HepG2 (cell line): ENCODE measurements around the gene ABHD11. TPM values are rescaled to one million over a fixed set of nuclear protein-coding genes. Genes with fewer than 3 reads are reported as not detected.

Source experiments
- ATAC-seq: fragments of 200-7000 bp; cut with Tn5 transposase; 3 replicates; pipeline ENCODE4 v1.9.1; 2020; ENCODE audit warnings: mild to moderate bottlenecking, moderate library complexity
- BruUV-seq: library from RNA; stranded (reverse); fragments of 400-500 nt; replicated peaks from 2 replicates; lab custom pipeline; 2021; lab: Mats Ljungman, UMichigan
- CTCF ChIA-PET: fragments of 300-600 bp; formaldehyde crosslinking; extraction: SDS; loops from one replicate; lab custom pipeline; 2021; ENCODE audit warnings: low total read pairs, inconsistent platforms, low intra/inter-chr PET ratio; lab: Yijun Ruan, JAX
- POLR2A ChIA-PET: fragments of 350-600 bp; sonication (Branson Sonifier 250); formaldehyde crosslinking; loops from one replicate; lab custom pipeline; 2020; ENCODE audit warnings: antibody characterized with exemption, inconsistent platforms; lab: Yijun Ruan, JAX
- DNase-seq: peaks from one replicate; pipeline ENCODE4 v3.0.0-alpha.2; 2015; ENCODE audit warnings: low spot score
- FAIRE-seq: peaks from 3 replicates; lab custom pipeline; 2011; peaks lifted over from hg19 to GRCh38; lab: Jason Lieb, UNC
- H2AFZ ChIP-seq: one replicate; pipeline ENCODE4 v1.6.1; 2011; ENCODE audit warnings: low read length, inconsistent platforms
- H3K27ac ChIP-seq: fragments of 300-600 bp; 3 replicates; pipeline ENCODE4 v1.8.0; 2011; ENCODE audit warnings: mixed run types, mild to moderate bottlenecking, mixed read lengths, low read length, inconsistent platforms; ENCODE audit not compliant: insufficient read depth; ENCODE audit errors: extremely low read length
- H3K27me3 ChIP-seq, 2 experiments: fragments of 200-600 bp in 1 of 2; 2 replicates in 1 of 2; 3 replicates in 1 of 2; pipeline versions ENCODE4 v1.6.0 to v1.8.0; 2011; ENCODE audit warnings: low read length in 2 of 2, mild to moderate bottlenecking in 2 of 2, moderate library complexity in 2 of 2, inconsistent platforms in 1 of 2; ENCODE audit not compliant: insufficient read depth in 2 of 2, control insufficient read depth in 1 of 2
- H3K36me3 ChIP-seq, 2 experiments: fragments of 200-600 bp in 1 of 2; replicated peaks in 1 of 2; 2 replicates in 1 of 2; 3 replicates in 1 of 2; pipeline versions ENCODE4 v1.5.1 to v1.8.0; 2011; ENCODE audit warnings: low read length in 2 of 2, inconsistent platforms in 1 of 2; ENCODE audit not compliant: insufficient read depth in 2 of 2, control insufficient read depth in 1 of 2
- H3K4me1 ChIP-seq: 2 replicates; pipeline ENCODE4 v1.5.1; 2012; ENCODE audit warnings: low read length, inconsistent platforms; ENCODE audit not compliant: insufficient read depth
- H3K4me2 ChIP-seq: 2 replicates; pipeline ENCODE4 v1.6.0; 2011; ENCODE audit warnings: low read depth, low read length, inconsistent platforms
- H3K4me3 ChIP-seq, 3 experiments: fragments of 200-600 bp in 1 of 3; sonication (generic), shearing (Covaris generic) in 1 of 3; replicated peaks in 1 of 3; 2 replicates each; pipeline ENCODE4 v1.5.1; 2011 to 2016; ENCODE audit warnings: low read length in 3 of 3, inconsistent platforms in 2 of 3, low read depth in 2 of 3, mild to moderate bottlenecking in 2 of 3, control low read depth in 1 of 3, mixed read lengths in 1 of 3; ENCODE audit not compliant: insufficient read depth in 1 of 3
- H3K79me2 ChIP-seq: one replicate; pipeline ENCODE4 v1.6.1; 2011; ENCODE audit warnings: low read length, inconsistent platforms; ENCODE audit not compliant: insufficient read depth
- H3K9ac ChIP-seq: 2 replicates; pipeline ENCODE4 v1.6.0; 2011; ENCODE audit warnings: mild to moderate bottlenecking, low read depth, low read length, inconsistent platforms; ENCODE audit not compliant: insufficient read depth
- H3K9me3 ChIP-seq: 2 replicates; pipeline ENCODE4 v1.5.1; 2012; ENCODE audit warnings: mild to moderate bottlenecking, low read length
- H4K20me1 ChIP-seq: 2 replicates; pipeline ENCODE4 v1.6.0; 2011; ENCODE audit warnings: inconsistent platforms, mild to moderate bottlenecking, low read length, moderate library complexity; ENCODE audit not compliant: insufficient read depth
- ARNT2 ChIP-seq: sonication (generic); formaldehyde crosslinking; IDR thresholded peaks from 2 replicates; pipeline ENCODE4 v1.8.0; 2022; ENCODE audit warnings: mild to moderate bottlenecking, low read depth, missing genetic modification reagents, moderate library complexity
- ATAD3A ChIP-seq: sonication (generic); formaldehyde crosslinking; IDR thresholded peaks from 2 replicates; pipeline ENCODE4 v1.4.0; 2020; ENCODE audit warnings: missing genetic modification reagents
- MYC ChIP-seq: sonication (generic); formaldehyde crosslinking; IDR thresholded peaks from 2 replicates; pipeline ENCODE4 v1.9.0; 2021; ENCODE audit warnings: missing genetic modification reagents, borderline replicate concordance
- RBM39 ChIP-seq: fragments of 200-400 bp; formaldehyde crosslinking; IDR thresholded peaks from one replicate; pipeline ENCODE4 v1.6.1; 2018; ENCODE audit warnings: antibody characterized with exemption, mild to moderate bottlenecking, low read depth, low read length; ENCODE audit not compliant: poor library complexity, severe bottlenecking
- RFX5 ChIP-seq: IDR thresholded peaks from 2 replicates; pipeline ENCODE4 v1.6.1; 2011; ENCODE audit warnings: low read depth, low read length, improper control_type of control experiment
- TARDBP ChIP-seq: sonication (generic); formaldehyde crosslinking; IDR thresholded peaks from 2 replicates; pipeline ENCODE4 v1.8.0; 2022; ENCODE audit warnings: mild to moderate bottlenecking, missing genetic modification reagents
- ZBTB43 ChIP-seq: sonication (generic); formaldehyde crosslinking; conservative IDR thresholded peaks from 2 replicates; pipeline ENCODE4 v1.4.0; 2020; ENCODE audit warnings: missing genetic modification reagents
- ZNF329 ChIP-seq: sonication (generic); formaldehyde crosslinking; IDR thresholded peaks from 2 replicates; pipeline ENCODE4 v1.9.0; 2021; ENCODE audit warnings: low read depth, mild to moderate bottlenecking, missing genetic modification reagents
- ZNF546 ChIP-seq: sonication (generic); formaldehyde crosslinking; conservative IDR thresholded peaks from 2 replicates; pipeline ENCODE4 v1.8.1; 2023; ENCODE audit warnings: mild to moderate bottlenecking, missing genetic modification reagents
- ZNF780A ChIP-seq: sonication (generic); formaldehyde crosslinking; IDR thresholded peaks from 2 replicates; pipeline ENCODE4 v1.8.0; 2022; ENCODE audit warnings: mild to moderate bottlenecking, missing genetic modification reagents, moderate library complexity
- WGBS: methylation state at CpG from one replicate; pipeline ENCODE4 v1.1.6; 2017; ENCODE audit warnings: low lambda C conversion rate; 5-methylcytosine and 5-hydroxymethylcytosine counted together
- in situ Hi-C: cut with HindIII; loops from 2 replicates; pipeline ENCODE4 v1.10.0; 2017; ENCODE audit warnings: low pct_unique_long_range_greater_than_20kb; ENCODE audit not compliant: extremely low pct_ligation_motif_present
- intact Hi-C: fragments of 100-400 bp; cut with micrococcal nuclease; formaldehyde crosslinking; loops from one replicate; pipeline ENCODE4 v1.10.0; 2022; ENCODE audit not compliant: unreplicated experiment
- polyA plus RNA-seq, 8 experiments: library from polyadenylated mRNA; depleted of rRNA in 3 of 8; stranded (reverse) in 7 of 8; unstranded in 1 of 8; fragments of >200 nt; fragmentation: Illumina TruSeq in 4 of 8; extraction: Trizol in 4 of 8; gene quantifications; 2 replicates each; pipeline versions ENCODE4 v1.2.1 to v1.2.3, GENCODE V29; 2011 to 2016; ENCODE audit warnings: low read depth in 4 of 8, missing spikeins in 1 of 8, mixed read lengths in 1 of 8; ENCODE audit not compliant: insufficient read depth in 1 of 8
- total RNA-seq, 5 experiments: library from RNA; depleted of rRNA; stranded (reverse); fragments of >200 nt; fragmentation: Illumina TruSeq; extraction: Trizol; gene quantifications; 2 replicates each; pipeline ENCODE4 v1.2.3, GENCODE V29; 2016; ENCODE audit warnings: low read depth in 1 of 5
- TF ChIP-seq, protein P1 (sequence below), 2 experiments: sonication (generic) in 1 of 2; formaldehyde crosslinking in 1 of 2; IDR thresholded peaks; 2 replicates each; pipeline versions ENCODE4 v1.4.0 to v1.6.1; 2018 to 2020; ENCODE audit warnings: missing genetic modification reagents in 2 of 2, borderline replicate concordance in 1 of 2, low read depth in 1 of 2, mild to moderate bottlenecking in 1 of 2, missing biosample characterization in 1 of 2

Gene ABHD11
- total and polyA plus RNA-seq, 2 of the 13 experiments (the other 11 are each of a cell fraction or from before 2014, with no cell fraction given) = 7.0 to 8.1 TPM

DNA sequence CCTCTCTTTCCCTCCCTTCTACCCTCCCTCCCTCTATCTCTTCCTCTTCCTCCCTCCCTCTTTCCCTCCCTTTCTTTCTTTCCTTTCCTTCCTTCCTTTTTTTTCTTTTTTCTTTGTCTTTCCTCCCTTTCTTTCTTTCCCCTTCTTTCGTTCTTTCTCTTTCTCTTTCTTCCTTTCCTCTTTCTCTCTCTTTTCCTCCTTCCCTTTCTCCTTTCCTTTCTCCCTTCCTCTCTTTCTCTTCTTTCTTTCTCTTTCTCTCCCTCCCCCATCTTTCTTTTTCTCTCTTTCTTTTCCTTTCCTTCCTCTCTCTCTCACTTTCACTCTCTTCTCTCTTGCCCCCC is 24.0 kb upstream of the ABHD11 start:
- H3K4me1 ChIP-seq = peaks cover 14% of the 10 kb centered on the region
- WGBS = 26% methylated on average over 1 of the region's 1 CpG
- TF ChIP-seq ATAD3A (CRISPR knock-in tag) = no peak
- no peak for TF ChIP-seq ZBTB43 (CRISPR knock-in tag)
- no peak for TF ChIP-seq RFX5
- TF ChIP-seq, protein P1, sequence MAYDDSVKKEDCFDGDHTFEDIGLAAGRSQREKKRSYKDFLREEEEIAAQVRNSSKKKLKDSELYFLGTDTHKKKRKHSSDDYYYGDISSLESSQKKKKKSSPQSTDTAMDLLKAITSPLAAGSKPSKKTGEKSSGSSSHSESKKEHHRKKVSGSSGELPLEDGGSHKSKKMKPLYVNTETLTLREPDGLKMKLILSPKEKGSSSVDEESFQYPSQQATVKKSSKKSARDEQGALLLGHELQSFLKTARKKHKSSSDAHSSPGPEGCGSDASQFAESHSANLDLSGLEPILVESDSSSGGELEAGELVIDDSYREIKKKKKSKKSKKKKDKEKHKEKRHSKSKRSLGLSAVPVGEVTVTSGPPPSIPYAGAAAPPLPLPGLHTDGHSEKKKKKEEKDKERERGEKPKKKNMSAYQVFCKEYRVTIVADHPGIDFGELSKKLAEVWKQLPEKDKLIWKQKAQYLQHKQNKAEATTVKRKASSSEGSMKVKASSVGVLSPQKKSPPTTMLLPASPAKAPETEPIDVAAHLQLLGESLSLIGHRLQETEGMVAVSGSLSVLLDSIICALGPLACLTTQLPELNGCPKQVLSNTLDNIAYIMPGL (CRISPR knock-in tag; IDR thresholded peaks at IDR 0.05; ENCODE audit: borderline replicate concordance in 1 of 2, low read depth in 1 of 2) = no peak
- no peak for TF ChIP-seq ZNF329 (CRISPR knock-in tag)
- no peak for TF ChIP-seq RBM39
- no peak for TF ChIP-seq ZNF780A (CRISPR knock-in tag)
- no peak for TF ChIP-seq MYC (CRISPR knock-in tag)
- no peak for TF ChIP-seq ARNT2
- no peak for TF ChIP-seq ZNF546
- TF ChIP-seq TARDBP (CRISPR knock-in tag) = no peak
- TF ChIP-seq, all 625 proteins: peak for 0
- no peak for FAIRE-seq
- ChIA-PET CTCF (no interaction called here), POLR2A (no interaction called here)
- Histone ChIP-seq H2AFZ (no peak overlapping the region), H3K4me3 (no peak overlapping the region), H3K79me2 (no peaks in the 10 kb centered on the region), H3K36me3 (no peaks in the 10 kb centered on the region), H3K9ac (no peak overlapping the region), H3K9me3 (no peaks in the 10 kb centered on the region), H3K27ac (no peak overlapping the region), H4K20me1 (no peaks in the 10 kb centered on the region), H3K4me2 (no peak overlapping the region), H3K27me3 (no peaks in the 10 kb centered on the region)
- in situ Hi-C loops (no loop called here), intact Hi-C loops (no loop called here)
- no peak for DNase-seq
- BruUV-seq = no TSS peak
- no peak for ATAC-seq
